HEK293T (cell line): ENCODE measurements around the gene CNST.

Source experiments
- BHLHE40 ChIP-seq: fragments of 450-650 bp; IDR thresholded peaks from 2 replicates; pipeline ENCODE4 v1.6.1; 2016; ENCODE audit warnings: mild to moderate bottlenecking, moderate library complexity, borderline replicate concordance
- SP1 ChIP-seq: fragments of 450-650 bp; IDR thresholded peaks from 2 replicates; pipeline ENCODE4 v1.6.1; 2017

GRCh38 chr1:246552110-246552509 is 14.1 kb upstream of the CNST start:
- TF ChIP-seq SP1: no peak
- TF ChIP-seq BHLHE40: no peak
